Measurements from ENCODE around the gene PMEPA1.

PMEPA1 gene

GRCh38 chr20:57660922-57661745, 48.7 kb downstream of the PMEPA1 start:
- DNase-seq: no peak

DNA sequence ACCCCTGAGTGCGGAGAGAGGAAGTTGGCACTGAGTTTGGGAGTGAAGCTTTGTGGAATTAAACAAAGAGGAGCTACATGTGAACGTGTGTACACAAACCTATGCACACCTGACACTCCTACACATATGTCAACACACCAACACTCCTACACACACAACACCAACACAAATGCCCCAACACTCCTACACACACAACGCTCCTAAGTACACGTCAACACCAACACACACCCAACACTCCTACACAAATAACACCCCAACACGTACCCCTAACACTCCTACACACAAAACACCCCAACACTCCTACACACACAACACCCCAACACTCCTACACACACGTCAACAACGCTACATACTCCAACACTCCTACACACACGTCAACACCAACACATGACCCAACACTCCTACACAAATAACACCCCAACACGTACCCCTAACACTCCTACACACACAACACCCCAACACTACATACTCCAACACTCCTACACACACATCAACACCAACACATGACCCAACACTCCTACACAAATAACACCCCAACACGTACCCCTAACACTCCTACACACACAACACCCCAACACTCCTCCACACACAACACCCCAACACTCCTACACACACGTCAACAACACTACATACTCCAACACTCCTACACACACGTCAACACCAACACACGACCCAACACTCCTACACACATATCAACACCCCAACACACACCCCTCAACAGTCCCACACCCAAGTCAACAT, 49.5 kb downstream of the PMEPA1 start:
- DNase-seq: no peak

- no peak for DNase-seq
These were observed 50.2 kb downstream of the PMEPA1 start for GRCh38 chr20:57659517-57660180.

- no peak for DNase-seq
These were observed 50.8 kb downstream of the PMEPA1 start for GRCh38 chr20:57658833-57659516.

- no peak for DNase-seq
These were observed 51.4 kb downstream of the PMEPA1 start for GRCh38 chr20:57658447-57658832.

- no peak for DNase-seq
These were observed 52.0 kb downstream of the PMEPA1 start for GRCh38 chr20:57657535-57658446.

GRCh38 chr20:57656821-57657534, 52.8 kb downstream of the PMEPA1 start:
- no peak for DNase-seq

DNA sequence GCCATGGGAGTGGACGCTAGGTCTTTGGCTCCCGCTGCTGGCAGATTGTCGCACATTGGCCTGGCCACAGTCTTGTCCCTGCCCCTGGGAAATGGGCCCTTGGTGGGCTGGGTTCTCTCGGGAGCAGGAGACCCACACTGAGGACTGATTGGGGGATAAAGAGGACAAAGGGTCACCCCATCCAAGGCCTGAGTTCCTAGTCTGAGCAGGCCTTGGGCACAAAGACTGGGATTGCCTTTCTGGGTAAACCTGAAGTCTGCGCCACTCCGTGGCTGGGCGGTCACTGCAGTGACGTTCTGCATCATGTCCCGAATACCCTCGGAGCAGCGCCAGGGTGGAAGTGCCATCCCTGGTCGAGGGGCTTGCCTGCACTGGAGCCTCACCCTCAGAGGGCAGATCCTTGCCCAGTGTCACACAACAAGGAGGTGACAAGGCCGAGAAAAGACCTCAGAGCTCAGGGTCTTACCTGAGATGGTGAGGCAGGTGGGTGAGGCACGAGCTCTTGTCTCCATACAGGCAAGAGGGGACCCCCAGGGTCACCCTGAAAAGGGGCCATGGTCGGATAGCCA, 53.5 kb downstream of the PMEPA1 start:
- DNase-seq: no peak

GRCh38 chr20:57655809-57656155, 54.0 kb downstream of the PMEPA1 start:
- no peak for DNase-seq

DNA sequence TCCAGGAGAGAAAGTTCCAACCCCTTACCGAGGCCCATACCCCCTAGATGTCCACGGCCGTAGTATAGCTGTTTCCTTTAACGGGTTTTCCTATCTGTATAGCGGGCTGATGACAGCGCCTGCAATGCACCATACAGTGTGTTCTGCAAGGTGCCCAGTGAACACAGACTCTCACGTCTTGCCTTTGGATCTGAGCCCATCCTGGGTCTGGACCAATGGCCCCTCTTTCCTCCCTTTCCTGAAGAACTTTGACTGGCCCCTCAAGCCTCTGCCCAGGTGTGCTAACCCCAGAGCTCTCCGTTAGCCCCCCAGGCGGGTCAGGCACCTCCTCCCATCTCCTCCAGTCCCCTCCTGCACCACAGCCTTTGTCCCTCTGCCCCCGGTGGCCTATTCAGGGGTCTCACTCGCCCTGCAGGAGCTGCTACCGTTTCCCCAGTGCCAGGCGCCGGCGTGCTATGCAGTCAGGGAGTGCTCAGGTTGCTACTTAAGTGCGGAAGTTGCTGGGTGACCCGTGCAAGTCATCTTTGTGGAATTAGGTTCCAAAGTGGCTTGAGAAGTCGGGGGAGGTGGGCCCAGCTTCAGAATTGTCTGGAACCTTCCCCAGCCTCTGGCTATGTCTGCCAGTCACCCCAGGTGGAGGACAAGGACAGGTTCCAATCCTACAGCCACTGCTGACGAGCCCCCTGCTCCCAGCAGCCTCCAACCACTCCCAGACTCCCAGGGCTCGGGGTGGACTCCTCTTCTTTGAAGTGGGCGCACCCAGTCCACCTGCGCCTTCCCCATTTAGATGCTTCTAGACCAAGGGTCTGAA, 54.6 kb downstream of the PMEPA1 start:
- no peak for DNase-seq

DNA sequence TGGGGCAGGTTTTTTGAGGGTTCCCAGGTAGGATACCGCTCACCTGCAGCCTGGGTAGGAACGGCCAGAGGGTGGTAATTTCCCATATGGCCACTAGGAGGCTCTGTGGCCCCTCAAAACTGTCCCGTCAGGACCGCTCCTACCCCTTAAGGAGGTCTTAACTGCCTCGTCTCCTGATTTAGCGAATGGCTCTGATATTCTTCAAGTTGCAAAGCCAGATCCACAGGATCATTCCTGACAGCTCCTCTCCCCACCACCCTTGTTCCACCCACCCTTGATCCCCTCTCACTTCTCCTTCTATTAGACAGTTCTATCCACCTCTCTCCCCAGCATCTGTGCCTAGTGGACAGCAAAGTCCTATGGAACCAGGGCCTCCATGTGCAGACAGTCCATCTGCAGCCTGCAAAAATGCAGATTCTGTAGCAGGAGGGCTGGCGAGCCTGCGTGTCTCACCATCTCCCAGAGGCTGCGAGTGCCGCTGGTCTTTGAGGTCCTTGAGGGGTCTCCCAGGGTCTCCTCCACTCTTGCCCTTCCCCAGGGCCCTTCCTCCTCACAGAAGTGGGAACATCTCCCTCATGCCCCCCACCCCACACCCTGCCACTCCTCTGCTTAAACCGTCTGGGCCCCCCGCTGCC, 55.3 kb downstream of the PMEPA1 start:
- peak; percentile 42 for DNase-seq

DNA sequence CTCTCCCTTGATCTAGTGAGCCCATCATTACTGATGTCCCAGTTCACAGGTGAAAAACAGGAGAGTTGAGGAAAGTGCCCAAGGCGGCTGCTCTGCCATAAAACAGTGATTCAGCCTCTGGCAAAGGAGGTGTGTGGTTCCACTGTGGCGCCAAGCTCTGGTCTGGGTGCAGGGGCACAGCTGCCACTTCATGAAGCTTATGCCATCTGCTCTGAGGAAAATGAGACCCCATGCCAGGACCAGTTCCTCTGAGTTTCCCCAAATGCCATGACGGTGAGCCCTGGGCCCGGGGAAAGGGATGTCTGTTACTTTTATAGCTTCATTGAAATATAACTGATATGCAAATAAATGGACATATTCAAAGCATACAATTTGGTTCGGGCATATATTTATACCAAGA, 55.9 kb downstream of the PMEPA1 start:
- no peak for DNase-seq

DNA sequence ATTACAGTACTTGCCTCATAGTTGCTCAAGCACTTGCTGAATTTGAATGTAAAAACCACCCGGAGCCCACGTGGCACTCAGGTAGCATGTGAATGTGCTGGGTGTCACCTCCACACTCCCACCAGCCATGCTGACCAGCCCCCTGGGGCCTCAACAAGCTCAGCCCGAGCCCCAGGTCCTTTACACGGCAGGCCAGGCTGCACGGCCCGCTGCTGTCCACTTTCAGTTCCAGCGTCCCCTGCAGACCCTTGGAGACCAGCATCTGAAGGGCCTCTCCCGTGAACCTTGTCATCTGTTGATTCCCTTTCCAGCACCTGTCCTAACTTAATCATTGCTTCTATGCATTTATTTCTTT, 56.3 kb downstream of the PMEPA1 start:
- DNase-seq: no peak

DNA sequence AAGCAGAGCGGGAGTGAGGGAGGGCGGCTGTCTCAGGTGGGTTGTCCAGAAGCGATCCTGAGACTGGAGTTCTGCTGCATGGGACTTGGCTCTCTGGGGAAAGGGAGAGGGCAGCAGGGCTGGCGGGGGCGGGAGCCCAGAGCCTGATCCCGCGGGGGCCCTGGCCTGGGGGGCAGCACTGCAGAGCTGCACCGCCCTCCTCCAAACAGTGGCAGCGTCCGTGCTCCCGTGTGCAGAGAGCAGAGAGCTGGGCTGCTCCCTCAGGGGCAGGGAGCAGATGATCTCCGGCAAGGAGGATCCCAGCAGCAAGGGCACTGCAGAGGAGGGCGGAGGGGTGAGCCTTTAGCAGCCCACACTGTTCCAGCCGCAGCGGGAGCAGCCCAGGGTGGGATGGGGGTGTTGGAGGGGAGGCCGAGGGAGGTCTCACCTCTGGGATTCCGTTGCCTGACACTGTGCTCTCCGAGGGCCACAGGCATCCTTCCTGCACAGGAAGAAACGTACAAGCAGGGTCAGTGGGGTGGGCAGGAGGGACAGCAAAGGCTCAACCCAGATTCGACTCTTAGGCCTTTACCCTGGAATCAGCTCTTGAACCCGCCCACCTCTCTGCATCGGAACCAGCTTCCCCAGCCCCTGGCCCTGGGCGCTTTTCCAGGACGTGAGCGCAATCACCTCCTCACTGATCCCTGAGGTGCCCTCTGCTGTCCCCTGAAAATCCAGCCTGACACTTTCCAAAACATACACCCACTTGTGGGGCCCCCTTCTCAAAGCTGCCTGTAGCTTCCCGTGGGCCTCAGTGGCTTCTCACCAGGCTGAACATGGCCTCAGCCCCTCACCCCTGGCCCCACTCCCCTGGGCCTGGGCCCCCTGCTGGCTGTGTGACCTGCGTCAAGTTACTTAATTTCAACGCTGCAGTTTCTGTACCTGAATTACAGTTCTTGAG, 56.9 kb downstream of the PMEPA1 start:
- DNase-seq: no peak

- DNase-seq: no peak
These were observed 57.8 kb downstream of the PMEPA1 start for GRCh38 chr20:57651881-57652605.

DNA sequence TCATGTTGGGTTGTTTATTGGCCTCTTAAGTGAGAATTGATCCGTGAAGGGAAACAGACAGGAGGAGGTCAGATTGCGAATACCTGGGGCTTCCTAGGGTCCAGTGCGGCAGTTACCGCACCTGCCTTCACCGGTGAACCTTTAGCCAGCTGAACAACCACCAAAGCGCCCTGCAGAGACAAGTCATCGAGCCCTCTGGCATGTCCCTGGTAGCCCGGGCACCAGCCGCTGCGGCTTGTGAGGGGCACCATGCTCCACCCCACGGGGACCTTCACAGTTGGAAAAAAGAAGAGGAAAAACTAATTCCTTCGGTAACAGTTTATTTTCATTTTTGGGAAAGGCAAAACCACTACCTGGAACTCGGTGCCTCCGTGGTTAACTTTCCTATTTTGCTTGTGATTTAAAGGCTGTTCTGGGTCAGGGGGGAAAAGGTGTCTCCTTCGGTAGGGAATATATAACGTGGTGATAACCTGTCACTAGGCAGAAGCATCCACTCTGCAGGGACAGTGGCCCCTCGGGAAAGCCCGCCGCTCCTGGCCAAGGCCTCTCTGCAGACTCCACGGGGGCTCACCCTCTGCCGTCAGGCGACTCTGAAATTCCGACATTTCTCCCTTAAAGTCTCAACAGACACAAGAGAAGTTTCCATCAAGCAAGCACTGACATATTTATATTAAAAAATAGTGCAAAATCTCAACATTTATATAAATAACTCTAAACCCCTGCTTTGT, 58.9 kb downstream of the PMEPA1 start:
- DNase-seq: no peak

GRCh38 chr20:57650266-57650665, 59.5 kb downstream of the PMEPA1 start:
- DNase-seq: no peak

Data from effector CD4-positive, alpha-beta T cell (primary cell).